Measurements from ENCODE around the gene AKR1D1. TPM values are rescaled to one million over a fixed set of nuclear protein-coding genes. Genes with fewer than 3 reads are reported as not detected.
A peak's percentile ranks its signal among the peaks of the same experiment; 100 is the strongest.

Gene AKR1D1
- total and polyA plus RNA-seq, 2 of the 13 experiments (the other 11 are each of a cell fraction or from before 2014, with no cell fraction given) = 6.9 to 37.0 TPM

GRCh38 chr7:138097064-138097741 lies 20.9 kb downstream of the AKR1D1 start (continued):
- TF ChIP-seq CSRNP2 (CRISPR knock-in tag; conservative IDR thresholded peaks at IDR 0.05; ENCODE audit: low read depth) (no peak), ZNF383 (CRISPR knock-in tag; IDR thresholded peaks at IDR 0.05; ENCODE audit: borderline replicate concordance) (no peak), MTF2 (CRISPR knock-in tag; IDR thresholded peaks at IDR 0.05; ENCODE audit: borderline replicate concordance) (no peak), TCF7 (IDR thresholded peaks at IDR 0.05; ENCODE audit: low read depth) (peak; percentile 50), DNMT1 (CRISPR knock-in tag; IDR thresholded peaks at IDR 0.05) (no peak), HNF1A (IDR thresholded peaks at IDR 0.05; ENCODE audit: low read depth) (no peak), HNF1A (CRISPR knock-in tag; IDR thresholded peaks at IDR 0.05; ENCODE audit: borderline replicate concordance) (no peak), HOXD1 (CRISPR knock-in tag; IDR thresholded peaks at IDR 0.05) (no peak), CREB1 (IDR thresholded peaks at IDR 0.05) (no peak), CREB1 (CRISPR knock-in tag; IDR thresholded peaks at IDR 0.05) (0 out of 2 replicates have a peak, but pooled peaks have one; percentile 34), TP53 (CRISPR knock-in tag; conservative IDR thresholded peaks at IDR 0.05) (no peak), FOXK1 (CRISPR knock-in tag; IDR thresholded peaks at IDR 0.05; ENCODE audit: borderline replicate concordance, low read depth) (peak; percentile 48; the same call in 1 of the 2 replicates), FOXM1 (CRISPR knock-in tag; IDR thresholded peaks at IDR 0.05) (no peak), NFKBIZ (CRISPR knock-in tag; IDR thresholded peaks at IDR 0.05) (no peak), STAG1 (CRISPR knock-in tag; IDR thresholded peaks at IDR 0.05) (peak; percentile 80), ZXDC (CRISPR knock-in tag; IDR thresholded peaks at IDR 0.05) (no peak), ZSCAN29 (CRISPR knock-in tag; conservative IDR thresholded peaks at IDR 0.05) (no peak), CREM (IDR thresholded peaks at IDR 0.05) (no peak), CREM (CRISPR knock-in tag; IDR thresholded peaks at IDR 0.05) (no peak), ZMYM3 (CRISPR knock-in tag; IDR thresholded peaks at IDR 0.05) (peak; percentile 21; the same call in 1 of the 2 replicates), ZBTB33 (CRISPR knock-in tag; IDR thresholded peaks at IDR 0.05) (no peak)

Measured in HepG2 (cell line).